ENCODE data around the gene ANGEL1. TPM values are rescaled to one million over a fixed set of nuclear protein-coding genes. Genes with fewer than 3 reads are reported as not detected.

ANGEL1 gene
- total and polyA plus RNA-seq, 2 donors (not counting 1 experiment from before 2014, with no cell fraction given), result 13.1 to 27.3 TPM

DNA sequence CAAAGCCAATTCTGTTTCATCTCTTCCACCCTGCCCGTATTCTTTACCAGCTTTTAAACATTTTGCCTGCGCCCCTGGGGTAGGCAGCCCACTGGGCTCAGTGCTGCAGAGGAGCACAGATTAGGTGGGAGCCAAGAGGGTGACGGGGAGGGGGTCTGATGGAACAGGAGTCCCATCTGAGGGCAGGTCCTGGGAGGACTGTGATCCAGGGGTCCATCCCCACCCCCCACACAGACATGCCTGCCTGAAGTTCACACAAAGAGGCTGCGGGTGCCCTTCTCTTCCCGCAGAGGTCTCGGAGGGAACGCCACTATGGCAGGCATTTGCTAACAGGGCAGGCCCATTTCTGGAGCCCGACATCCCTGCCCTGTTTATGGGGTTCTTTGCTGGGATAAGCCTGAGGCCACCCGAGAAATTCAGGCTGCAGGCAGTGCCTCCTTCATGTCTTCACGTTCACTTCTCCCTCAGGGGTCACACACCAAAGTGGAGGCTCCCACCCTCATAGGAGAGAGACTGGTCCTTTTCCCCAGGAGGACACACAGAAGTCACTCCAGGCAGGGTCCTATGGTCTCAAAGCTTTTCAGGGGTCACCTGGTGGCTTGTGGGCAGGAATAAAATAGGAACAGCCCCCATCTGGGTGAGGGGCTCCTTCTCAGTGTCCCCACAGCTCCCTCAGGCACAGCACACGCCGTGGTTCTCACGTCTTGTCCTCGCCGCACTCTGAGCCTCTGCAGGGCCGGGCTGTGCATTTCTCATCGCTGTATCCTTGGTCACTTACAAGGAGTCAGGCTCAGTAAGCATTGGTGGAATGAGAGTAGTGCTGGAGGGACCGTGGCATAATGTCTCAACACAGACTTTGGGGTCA is 38.5 kb downstream of the ANGEL1 start:
- CTCF ChIA-PET, result no interaction called here
- no peak overlapping the region for H3K4me2 ChIP-seq (replicated peaks; ENCODE audit: low read depth, low read length, poor library complexity, severe bottlenecking)
- no peak overlapping the region for H3K27ac Mint-ChIP-seq

More for the DNA sequence above, 38.5 kb downstream of the ANGEL1 start:
- POLR2A ChIA-PET, result no interaction called here
- DNase-seq (no peak), ATAC-seq (ENCODE audit: low read depth) (no peak)
- Mint-ChIP-seq H3K9me3 (ENCODE audit: insufficient read depth) (no peaks in the 10 kb centered on the region), H3K4me3 (no peak overlapping the region), H3K27me3 (peaks cover 3% of the 10 kb centered on the region), H3K4me1 (peaks cover 1% of the 10 kb centered on the region)
- no peaks in the 10 kb centered on the region for H3K36me3 ChIP-seq (replicated peaks in 1 of 2; ENCODE audit: control extremely low read depth in 1 of 2, control insufficient read depth in 1 of 2, extremely low read depth in 1 of 2, insufficient read depth in 2 of 2, low read length in 1 of 2)
- H4K20me1 ChIP-seq (ENCODE audit: control insufficient read depth, insufficient read depth, low read length, poor library complexity, severe bottlenecking), result no peaks in the 10 kb centered on the region
- no peaks in the 10 kb centered on the region for H3K79me2 ChIP-seq (ENCODE audit: control insufficient read depth, insufficient read depth, low read length)
- intact Hi-C loops (cut with micrococcal nuclease), result no loop called here
- WGBS (ENCODE audit: insufficient coverage), result 96% methylated on average over 15 of the region's 18 CpGs
- no peaks in the 10 kb centered on the region for H3K9me3 ChIP-seq (ENCODE audit: control extremely low read depth in 1 of 3, control insufficient read depth in 2 of 3, insufficient read depth in 1 of 3, low read length in 2 of 3)
- H3K27me3 ChIP-seq (replicated peaks in 1 of 4; ENCODE audit: control extremely low read depth in 1 of 4, control insufficient read depth in 3 of 4, insufficient read depth in 4 of 4, low read length in 3 of 4), result peaks cover 0 to 9% (median 2%) of the 10 kb centered on the region in 4 experiments
- TF ChIP-seq, protein P1, sequence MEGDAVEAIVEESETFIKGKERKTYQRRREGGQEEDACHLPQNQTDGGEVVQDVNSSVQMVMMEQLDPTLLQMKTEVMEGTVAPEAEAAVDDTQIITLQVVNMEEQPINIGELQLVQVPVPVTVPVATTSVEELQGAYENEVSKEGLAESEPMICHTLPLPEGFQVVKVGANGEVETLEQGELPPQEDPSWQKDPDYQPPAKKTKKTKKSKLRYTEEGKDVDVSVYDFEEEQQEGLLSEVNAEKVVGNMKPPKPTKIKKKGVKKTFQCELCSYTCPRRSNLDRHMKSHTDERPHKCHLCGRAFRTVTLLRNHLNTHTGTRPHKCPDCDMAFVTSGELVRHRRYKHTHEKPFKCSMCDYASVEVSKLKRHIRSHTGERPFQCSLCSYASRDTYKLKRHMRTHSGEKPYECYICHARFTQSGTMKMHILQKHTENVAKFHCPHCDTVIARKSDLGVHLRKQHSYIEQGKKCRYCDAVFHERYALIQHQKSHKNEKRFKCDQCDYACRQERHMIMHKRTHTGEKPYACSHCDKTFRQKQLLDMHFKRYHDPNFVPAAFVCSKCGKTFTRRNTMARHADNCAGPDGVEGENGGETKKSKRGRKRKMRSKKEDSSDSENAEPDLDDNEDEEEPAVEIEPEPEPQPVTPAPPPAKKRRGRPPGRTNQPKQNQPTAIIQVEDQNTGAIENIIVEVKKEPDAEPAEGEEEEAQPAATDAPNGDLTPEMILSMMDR (IDR thresholded peaks at IDR 0.05), result no peak
- TF ChIP-seq EZH2 (IDR thresholded peaks at IDR 0.05; ENCODE audit: borderline replicate concordance, insufficient read depth, low read depth, low read length, poor library complexity, severe bottlenecking), result no peak
- no peak overlapping the region for H3K27ac ChIP-seq (ENCODE audit: low read length in 2 of 2)
- H3K4me1 ChIP-seq (ENCODE audit: control insufficient read depth in 2 of 2, insufficient read depth in 2 of 2, low read length in 2 of 2), result peaks cover under 1 to 1% of the 10 kb centered on the region in 2 donors
- no peak overlapping the region for H2AFZ ChIP-seq (ENCODE audit: insufficient read depth, low read depth, low read length, poor library complexity, severe bottlenecking)
- no peak overlapping the region for H3K4me3 ChIP-seq (ENCODE audit: control extremely low read depth in 1 of 5, extremely low read depth in 1 of 5, insufficient read depth in 1 of 5, low read depth in 2 of 5, low read length in 4 of 5)
- no peak overlapping the region for H3K9ac ChIP-seq (ENCODE audit: low read length)

All from B cell (primary cell).